PC-9 (cell line): Measurements from ENCODE around the gene AP4B1.

Experiments
- EZH2 ChIP-seq: fragments of 200-600 bp; sonication (generic); IDR thresholded peaks from 2 replicates; pipeline ENCODE4 v1.8.0; 2017; ENCODE audit warnings: antibody characterized with exemption, low read depth
- TF ChIP-seq, protein P1 (sequence below): fragments of 200-600 bp; sonication (generic); conservative IDR thresholded peaks from 2 replicates; pipeline ENCODE4 v1.6.1; 2017; ENCODE audit warnings: mixed run types, antibody characterized with exemption, mild to moderate bottlenecking, moderate library complexity

DNA sequence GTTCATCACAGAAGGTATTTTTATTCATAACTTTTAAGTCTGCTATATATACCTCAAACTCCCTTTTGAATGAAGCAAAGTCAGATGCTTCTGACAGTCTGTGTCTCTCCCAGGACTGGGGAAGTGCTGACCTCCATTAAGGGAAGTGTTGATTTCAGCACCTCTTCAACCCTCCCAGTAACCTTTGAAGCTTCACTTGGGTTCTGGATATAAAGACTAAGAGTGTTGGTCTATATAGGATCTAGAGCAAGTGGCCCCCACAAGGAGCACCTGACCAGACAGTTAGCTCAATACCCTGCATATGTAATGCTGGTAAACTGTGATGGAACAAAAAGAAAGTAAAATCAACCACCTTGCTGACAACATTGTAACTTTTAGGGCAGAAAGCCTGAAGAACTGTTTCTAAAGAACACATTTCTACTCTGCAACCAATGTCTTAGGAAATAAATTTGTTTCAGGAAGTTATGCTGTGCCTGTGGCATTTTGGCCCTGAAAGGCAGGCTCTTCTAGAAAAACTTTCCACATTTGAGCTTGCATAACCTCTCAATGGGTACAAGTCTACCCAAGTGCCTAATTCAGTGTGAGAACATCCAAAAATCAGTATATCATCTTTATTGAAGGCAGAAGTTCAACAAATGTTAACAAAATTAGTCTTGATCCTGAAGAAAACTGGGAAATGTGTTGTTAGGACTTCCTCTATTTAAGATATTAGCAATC is 32.2 kb downstream of the AP4B1 start:
- TF ChIP-seq EZH2 = no peak
- TF ChIP-seq, protein P1, sequence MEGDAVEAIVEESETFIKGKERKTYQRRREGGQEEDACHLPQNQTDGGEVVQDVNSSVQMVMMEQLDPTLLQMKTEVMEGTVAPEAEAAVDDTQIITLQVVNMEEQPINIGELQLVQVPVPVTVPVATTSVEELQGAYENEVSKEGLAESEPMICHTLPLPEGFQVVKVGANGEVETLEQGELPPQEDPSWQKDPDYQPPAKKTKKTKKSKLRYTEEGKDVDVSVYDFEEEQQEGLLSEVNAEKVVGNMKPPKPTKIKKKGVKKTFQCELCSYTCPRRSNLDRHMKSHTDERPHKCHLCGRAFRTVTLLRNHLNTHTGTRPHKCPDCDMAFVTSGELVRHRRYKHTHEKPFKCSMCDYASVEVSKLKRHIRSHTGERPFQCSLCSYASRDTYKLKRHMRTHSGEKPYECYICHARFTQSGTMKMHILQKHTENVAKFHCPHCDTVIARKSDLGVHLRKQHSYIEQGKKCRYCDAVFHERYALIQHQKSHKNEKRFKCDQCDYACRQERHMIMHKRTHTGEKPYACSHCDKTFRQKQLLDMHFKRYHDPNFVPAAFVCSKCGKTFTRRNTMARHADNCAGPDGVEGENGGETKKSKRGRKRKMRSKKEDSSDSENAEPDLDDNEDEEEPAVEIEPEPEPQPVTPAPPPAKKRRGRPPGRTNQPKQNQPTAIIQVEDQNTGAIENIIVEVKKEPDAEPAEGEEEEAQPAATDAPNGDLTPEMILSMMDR = no peak
